ENCODE data around the gene CDH20. TPM values are rescaled to one million over a fixed set of nuclear protein-coding genes. Genes with fewer than 3 reads are reported as not detected.

The CDH20 gene
- total and polyA plus RNA-seq, 2 donors from 2014 or later: 0.16 to 0.30 TPM

DNA sequence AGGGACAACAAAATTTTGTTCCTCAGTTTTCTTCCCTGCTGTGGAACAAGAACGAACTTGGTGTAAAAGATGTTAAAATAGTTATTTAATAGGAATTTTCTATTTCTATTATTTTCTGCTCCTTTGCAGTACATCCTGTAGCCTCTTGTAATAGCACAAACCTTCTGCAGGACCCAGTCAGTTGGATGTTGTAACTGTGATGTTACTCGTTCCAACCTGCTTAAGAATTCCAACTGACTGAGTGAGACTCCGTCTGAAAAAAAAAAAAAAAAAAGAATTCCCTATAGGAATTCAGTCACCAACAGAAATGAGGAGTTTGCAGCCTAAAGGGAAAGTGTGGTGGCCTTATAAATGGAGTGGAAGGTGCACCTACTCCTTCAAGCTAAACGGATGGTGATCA lies 46.4 kb upstream of the CDH20 start:
- no peak overlapping the region for H3K9ac ChIP-seq (ENCODE audit: low read length in 3 of 3)
- H3K36me3 ChIP-seq (ENCODE audit: control insufficient read depth in 2 of 3, insufficient read depth in 3 of 3, low read length in 3 of 3): no peaks in the 10 kb centered on the region
- no peaks in the 10 kb centered on the region for H3K27me3 ChIP-seq (ENCODE audit: control insufficient read depth, insufficient read depth, low read length)
- FAIRE-seq (no peak), DNase-seq (no peak)
- TF ChIP-seq, protein P1, sequence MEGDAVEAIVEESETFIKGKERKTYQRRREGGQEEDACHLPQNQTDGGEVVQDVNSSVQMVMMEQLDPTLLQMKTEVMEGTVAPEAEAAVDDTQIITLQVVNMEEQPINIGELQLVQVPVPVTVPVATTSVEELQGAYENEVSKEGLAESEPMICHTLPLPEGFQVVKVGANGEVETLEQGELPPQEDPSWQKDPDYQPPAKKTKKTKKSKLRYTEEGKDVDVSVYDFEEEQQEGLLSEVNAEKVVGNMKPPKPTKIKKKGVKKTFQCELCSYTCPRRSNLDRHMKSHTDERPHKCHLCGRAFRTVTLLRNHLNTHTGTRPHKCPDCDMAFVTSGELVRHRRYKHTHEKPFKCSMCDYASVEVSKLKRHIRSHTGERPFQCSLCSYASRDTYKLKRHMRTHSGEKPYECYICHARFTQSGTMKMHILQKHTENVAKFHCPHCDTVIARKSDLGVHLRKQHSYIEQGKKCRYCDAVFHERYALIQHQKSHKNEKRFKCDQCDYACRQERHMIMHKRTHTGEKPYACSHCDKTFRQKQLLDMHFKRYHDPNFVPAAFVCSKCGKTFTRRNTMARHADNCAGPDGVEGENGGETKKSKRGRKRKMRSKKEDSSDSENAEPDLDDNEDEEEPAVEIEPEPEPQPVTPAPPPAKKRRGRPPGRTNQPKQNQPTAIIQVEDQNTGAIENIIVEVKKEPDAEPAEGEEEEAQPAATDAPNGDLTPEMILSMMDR (IDR thresholded peaks at IDR 0.05; ENCODE audit: borderline replicate concordance, extremely low read depth, insufficient read depth): no peak
- H3K9me3 ChIP-seq (ENCODE audit: control insufficient read depth in 2 of 3, insufficient read depth in 1 of 3, low read length in 3 of 3): no peaks in the 10 kb centered on the region
- H3K4me3 ChIP-seq (ENCODE audit: low read length in 3 of 3): no peak overlapping the region
- H3K4me1 ChIP-seq (ENCODE audit: control insufficient read depth in 2 of 3, insufficient read depth in 2 of 3, low read depth in 1 of 3, low read length in 3 of 3): no peaks in the 10 kb centered on the region
- intact Hi-C loops (cut with DNase I): no loop called here
- H3K27ac ChIP-seq (ENCODE audit: low read depth in 2 of 2, low read length in 2 of 2): no peak overlapping the region

DNA sequence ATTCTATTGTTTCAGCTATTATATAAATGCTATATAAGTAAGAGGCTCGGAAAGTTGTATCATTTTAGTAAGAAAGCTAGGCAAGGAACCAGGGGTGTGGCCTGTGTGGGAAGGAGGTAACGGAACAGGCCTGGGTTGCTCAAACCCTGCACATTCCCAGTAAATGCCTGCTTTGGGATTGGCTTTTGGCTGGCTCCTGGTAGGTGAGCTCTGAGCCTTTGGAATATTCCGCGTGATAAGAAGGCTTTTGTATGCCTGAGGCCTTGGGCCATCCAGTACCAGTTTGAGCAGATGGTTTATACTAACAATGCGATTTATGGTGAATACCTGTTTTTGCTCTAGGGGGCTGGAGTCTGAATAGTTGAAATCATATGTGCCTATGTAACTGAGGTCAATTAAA lies 42.6 kb upstream of the CDH20 start:
- Histone ChIP-seq H3K4me3 (ENCODE audit: low read length in 3 of 3) (no peak overlapping the region), H3K27me3 (ENCODE audit: control insufficient read depth, insufficient read depth, low read length) (no peaks in the 10 kb centered on the region), H3K27ac (ENCODE audit: low read depth in 2 of 2, low read length in 2 of 2) (no peak overlapping the region), H3K36me3 (ENCODE audit: control insufficient read depth in 2 of 3, insufficient read depth in 3 of 3, low read length in 3 of 3) (no peaks in the 10 kb centered on the region), H3K4me1 (ENCODE audit: control insufficient read depth in 2 of 3, insufficient read depth in 2 of 3, low read depth in 1 of 3, low read length in 3 of 3) (no peaks in the 10 kb centered on the region), H3K9ac (ENCODE audit: low read length in 3 of 3) (no peak overlapping the region), H3K9me3 (ENCODE audit: control insufficient read depth in 2 of 3, insufficient read depth in 1 of 3, low read length in 3 of 3) (no peaks in the 10 kb centered on the region)
- no peak for FAIRE-seq
- intact Hi-C loops (cut with DNase I): no loop called here
- DNase-seq: no peak
- TF ChIP-seq, protein P1 (IDR thresholded peaks at IDR 0.05; ENCODE audit: borderline replicate concordance, extremely low read depth, insufficient read depth): no peak

DNA sequence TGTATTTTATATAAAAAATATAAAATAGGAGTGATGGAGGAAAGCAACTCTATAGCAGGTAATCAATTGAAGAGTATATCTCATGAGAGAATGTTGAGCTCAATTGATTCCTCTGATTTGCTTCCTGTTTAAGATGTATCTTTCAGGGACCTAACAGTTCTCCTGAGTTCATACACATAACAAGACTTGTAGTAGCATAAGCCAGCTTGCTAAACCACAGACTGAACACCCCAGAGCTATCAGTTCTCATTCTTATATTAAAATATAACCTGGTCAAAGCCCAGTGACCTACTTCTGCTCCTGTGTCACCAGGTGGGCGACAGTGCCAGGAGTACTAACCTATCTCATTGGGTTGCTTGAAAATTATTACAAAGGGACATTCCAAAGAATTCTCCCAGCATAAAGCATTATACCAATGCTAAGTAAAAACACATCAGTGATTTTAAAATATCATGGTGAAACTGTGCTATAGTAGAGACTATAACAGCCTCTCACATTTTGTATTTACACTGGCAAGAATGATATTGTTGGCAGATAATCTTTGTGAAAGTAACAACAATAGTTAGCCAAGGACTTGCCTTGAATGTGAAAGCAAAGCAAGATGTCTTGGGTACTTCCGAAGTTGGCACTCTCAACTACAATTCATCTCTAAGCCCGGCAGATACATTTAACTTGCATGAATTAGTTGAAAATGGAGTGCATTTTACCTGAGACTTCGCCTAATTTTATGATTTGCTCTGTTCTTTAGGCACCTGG lies 40.8 kb upstream of the CDH20 start:
- intact Hi-C loops (cut with DNase I): no loop called here
- Histone ChIP-seq H3K9ac (ENCODE audit: low read length in 3 of 3) (no peak overlapping the region), H3K36me3 (ENCODE audit: control insufficient read depth in 2 of 3, insufficient read depth in 3 of 3, low read length in 3 of 3) (no peaks in the 10 kb centered on the region), H3K9me3 (ENCODE audit: control insufficient read depth in 2 of 3, insufficient read depth in 1 of 3, low read length in 3 of 3) (no peaks in the 10 kb centered on the region), H3K4me3 (ENCODE audit: low read length in 3 of 3) (no peak overlapping the region), H3K27me3 (ENCODE audit: control insufficient read depth, insufficient read depth, low read length) (no peaks in the 10 kb centered on the region), H3K27ac (ENCODE audit: low read depth in 2 of 2, low read length in 2 of 2) (no peak overlapping the region), H3K4me1 (ENCODE audit: control insufficient read depth in 2 of 3, insufficient read depth in 2 of 3, low read depth in 1 of 3, low read length in 3 of 3) (no peaks in the 10 kb centered on the region)
- FAIRE-seq: no peak
- no peak for DNase-seq
- TF ChIP-seq, protein P1 (IDR thresholded peaks at IDR 0.05; ENCODE audit: borderline replicate concordance, extremely low read depth, insufficient read depth): no peak
